OCI-LY7 (cell line): ENCODE data around the gene ITGA3. TPM values are rescaled to one million over a fixed set of nuclear protein-coding genes. Genes with fewer than 3 reads are reported as not detected.

ENCODE experiments used
- BruUV-seq: library from RNA; stranded (reverse); fragments of 400-500 nt; replicated peaks from 2 replicates; lab custom pipeline; 2021; lab: Mats Ljungman, UMichigan
- CTCF ChIA-PET: fragments of 300-600 bp; sonication (Branson Sonifier 250); formaldehyde crosslinking; loops from one replicate; lab custom pipeline; 2022; ENCODE audit warnings: antibody characterized with exemption; ENCODE audit not compliant: unreplicated experiment; lab: Charles Lee
- POLR2A ChIA-PET: fragments of 300-600 bp; sonication (Branson Sonifier 250); formaldehyde crosslinking; loops from one replicate; lab custom pipeline; 2022; ENCODE audit warnings: antibody characterized with exemption; lab: Charles Lee
- DNase-seq: peaks from one replicate; pipeline ENCODE4 v3.0.0-alpha.2; 2015; ENCODE audit warnings: low spot score
- H2AFZ ChIP-seq: fragments of 200-600 bp; sonication (generic), shearing (Covaris generic); 2 replicates; pipeline ENCODE4 v1.6.1; 2014; ENCODE audit warnings: mild to moderate bottlenecking, antibody characterized with exemption, low read length, moderate library complexity
- H3K27ac ChIP-seq: fragments of 200-600 bp; sonication (generic); 2 replicates; pipeline ENCODE4 v1.5.1; 2014; ENCODE audit warnings: mixed run types, low read depth, mild to moderate bottlenecking, moderate library complexity, low read length, inconsistent platforms; ENCODE audit not compliant: poor library complexity, severe bottlenecking
- H3K36me3 ChIP-seq: fragments of 200-600 bp; sonication (generic); 2 replicates; pipeline ENCODE4 v1.6.1; 2014; ENCODE audit warnings: mild to moderate bottlenecking, antibody characterized with exemption, low read length, moderate library complexity, mixed read lengths; ENCODE audit not compliant: insufficient read depth
- H3K4me1 ChIP-seq: fragments of 200-600 bp; sonication (generic); 2 replicates; pipeline ENCODE4 v1.5.1; 2014; ENCODE audit warnings: mild to moderate bottlenecking, low read length; ENCODE audit not compliant: insufficient read depth, poor library complexity, severe bottlenecking
- H3K4me2 ChIP-seq: fragments of 200-600 bp; sonication (generic); 2 replicates; pipeline ENCODE4 v1.6.1; 2014; ENCODE audit warnings: mild to moderate bottlenecking, low read length
- H3K4me3 ChIP-seq: fragments of 200-600 bp; sonication (generic); 2 replicates; pipeline ENCODE4 v1.5.1; 2014; ENCODE audit warnings: mild to moderate bottlenecking, low read depth, low read length; ENCODE audit not compliant: poor library complexity, severe bottlenecking
- H3K79me2 ChIP-seq: fragments of 200-600 bp; sonication (generic); 2 replicates; pipeline ENCODE4 v1.6.1; 2016; ENCODE audit warnings: low read depth, mild to moderate bottlenecking, low read length, moderate library complexity, mixed read lengths; ENCODE audit not compliant: insufficient read depth
- H3K9me2 ChIP-seq: fragments of 200-600 bp; sonication (generic); 2 replicates; pipeline ENCODE4 v1.6.1; 2016; ENCODE audit warnings: mild to moderate bottlenecking, low read length, mixed read lengths; ENCODE audit not compliant: insufficient read depth
- H3K9me3 ChIP-seq: fragments of 200-600 bp; sonication (generic); 2 replicates; pipeline ENCODE4 v1.6.1; 2014; ENCODE audit warnings: mild to moderate bottlenecking, mixed run types, low read length, mixed read lengths
- H4K20me1 ChIP-seq: fragments of 200-600 bp; sonication (generic); 2 replicates; pipeline ENCODE4 v1.6.1; 2014; ENCODE audit warnings: mild to moderate bottlenecking, antibody characterized with exemption, low read length, moderate library complexity, mixed read lengths; ENCODE audit not compliant: insufficient read depth
- CTCF ChIP-seq: fragments of 200-600 bp; sonication (generic); conservative IDR thresholded peaks from 2 replicates; pipeline ENCODE4 v1.5.1; 2014; ENCODE audit warnings: mild to moderate bottlenecking, antibody characterized with exemption, low read length, moderate library complexity, mixed read lengths
- EZH2phosphoT487 ChIP-seq: fragments of 200-600 bp; sonication (generic); IDR thresholded peaks from 2 replicates; pipeline ENCODE4 v1.6.1; 2018; ENCODE audit warnings: low read depth, borderline replicate concordance, mild to moderate bottlenecking, mixed run types, antibody characterized with exemption, low read length, moderate library complexity, mixed read lengths
- intact Hi-C: fragments of 100-400 bp; cut with micrococcal nuclease; formaldehyde crosslinking; loops from one replicate; pipeline ENCODE4 v1.10.0; 2022; ENCODE audit not compliant: unreplicated experiment
- total RNA-seq, 2 experiments: library from RNA; depleted of rRNA in 1 of 2; stranded (reverse); fragments of >200 nt in 1 of 2; shearing (Covaris generic) in 1 of 2; gene quantifications; 2 replicates each; pipeline ENCODE4 v1.2.3, GENCODE V29; 2014 to 2022

ITGA3 gene
- total RNA-seq, 2 experiments from 2014 or later = 15.2 to 30.7 TPM

DNA sequence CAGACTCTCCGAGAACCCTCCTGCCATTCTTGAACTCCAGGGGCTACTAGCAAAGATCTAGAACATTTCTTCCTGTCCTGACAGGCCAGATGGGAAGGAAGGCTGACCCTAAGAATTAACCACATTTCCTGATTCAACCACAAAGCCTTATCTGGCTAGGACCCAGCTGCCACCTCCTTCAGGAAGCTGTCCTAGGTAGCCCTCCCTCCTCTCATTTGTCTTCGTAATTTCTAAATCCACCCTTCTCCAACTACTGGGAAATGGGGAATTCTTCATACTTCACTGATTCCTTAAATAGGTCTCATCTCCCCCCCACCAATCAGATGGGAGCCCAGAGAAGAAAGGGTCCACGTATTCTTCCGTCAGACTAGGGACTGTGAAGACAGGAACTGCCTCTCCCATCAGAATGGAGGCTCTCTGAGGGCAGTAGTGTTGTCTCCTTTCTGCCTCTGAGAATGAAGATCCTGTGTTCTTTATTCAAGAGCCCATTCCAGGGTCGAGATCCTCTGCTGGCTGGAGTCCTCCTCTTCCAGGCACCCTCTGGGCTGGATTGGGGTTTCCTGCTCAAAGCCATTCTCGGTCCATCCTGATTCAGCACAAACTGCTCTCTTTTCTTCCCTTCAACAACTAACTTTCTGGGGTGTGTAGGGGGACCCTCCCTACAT is 71.9 kb downstream of the ITGA3 start:
- H3K4me1 ChIP-seq = peaks cover 11% of the 10 kb centered on the region
- H3K4me3 ChIP-seq = no peak overlapping the region
- CTCF ChIA-PET = no interaction called here
- intact Hi-C loops = no loop called here
- no peak overlapping the region for H2AFZ ChIP-seq
- H3K4me2 ChIP-seq = no peak overlapping the region; the same call in 1 of the 2 replicates
- H3K79me2 ChIP-seq = no peaks in the 10 kb centered on the region
- H3K9me2 ChIP-seq = no peaks in the 10 kb centered on the region
- no peak for DNase-seq
- BruUV-seq = no TSS peak
- H3K36me3 ChIP-seq = peaks cover 9% of the 10 kb centered on the region; the same call in 1 of the 2 replicates
- H3K9me3 ChIP-seq = no peaks in the 10 kb centered on the region
- TF ChIP-seq CTCF = no peak
- TF ChIP-seq EZH2phosphoT487 = no peak
- no peaks in the 10 kb centered on the region for H4K20me1 ChIP-seq
- H3K27ac ChIP-seq = no peak overlapping the region
- POLR2A ChIA-PET = no interaction called here

DNA sequence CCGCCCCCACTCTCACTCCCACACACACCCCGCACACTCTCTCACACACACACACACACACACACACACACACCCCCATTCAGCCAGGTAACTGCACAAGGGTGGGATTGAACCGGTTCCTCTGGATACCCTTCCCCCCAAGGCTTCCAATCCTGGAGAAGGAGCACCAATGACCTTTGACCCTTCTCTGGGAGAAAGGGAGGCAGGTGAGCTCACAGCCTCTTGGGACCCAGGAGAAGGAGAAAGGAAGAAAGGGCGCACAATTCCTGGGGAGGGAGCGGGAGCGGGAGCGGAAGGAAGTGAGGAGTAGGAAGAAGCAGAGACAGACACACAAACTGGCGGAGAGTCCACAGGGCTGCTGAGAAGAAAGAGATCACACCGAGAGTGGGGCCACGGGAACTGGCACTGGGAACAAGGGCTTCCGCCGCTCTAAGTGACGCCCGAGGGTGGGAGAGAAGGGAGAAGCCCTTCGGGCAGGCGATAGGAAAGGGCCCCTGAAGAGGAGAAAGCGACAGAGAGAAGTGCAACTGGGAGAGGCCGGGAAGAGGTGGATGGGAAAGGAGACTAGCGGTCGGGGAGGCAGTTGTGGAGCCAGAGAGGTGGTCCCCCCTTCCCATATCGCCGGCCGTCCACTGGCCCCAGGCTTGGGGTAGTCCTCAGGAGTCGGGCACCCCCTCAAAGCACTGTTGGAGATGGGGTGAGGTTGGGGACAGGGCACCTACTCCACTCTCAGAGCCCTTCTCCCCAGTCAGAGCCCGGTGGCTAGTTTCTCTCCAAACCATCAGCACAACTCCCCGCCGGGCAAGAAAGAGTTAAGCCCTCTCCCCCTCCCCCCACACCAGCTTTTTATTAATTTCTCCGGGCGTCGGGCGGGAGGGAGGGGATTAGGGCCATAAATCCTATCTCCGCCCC is 72.8 kb downstream of the ITGA3 start:
- Histone ChIP-seq H2AFZ (no peak overlapping the region), H3K4me3 (no peak overlapping the region), H3K9me3 (no peaks in the 10 kb centered on the region), H3K4me1 (peaks cover 11% of the 10 kb centered on the region), H3K36me3 (peaks cover 17% of the 10 kb centered on the region; the same call in 1 of the 2 replicates), H3K79me2 (no peaks in the 10 kb centered on the region), H3K4me2 (no peak overlapping the region), H3K27ac (no peak overlapping the region), H3K9me2 (no peaks in the 10 kb centered on the region), H4K20me1 (no peaks in the 10 kb centered on the region)
- CTCF ChIA-PET = interaction anchor here (0.6 kb wide), 1 partner anchor 20 kb away, joined by 3 read pairs; no protein-coding TSS in a partner anchor
- no TSS peak for BruUV-seq
- no peak for DNase-seq
- POLR2A ChIA-PET = no interaction called here
- TF ChIP-seq EZH2phosphoT487 = 0 out of 2 replicates have a peak, but pooled peaks have one; percentile 4
- TF ChIP-seq CTCF = no peak
- intact Hi-C loops = no loop called here
